ENCODE data around the gene MAP3K5. TPM values are rescaled to one million over a fixed set of nuclear protein-coding genes. Genes with fewer than 3 reads are reported as not detected.

MAP3K5 gene
- total and polyA plus RNA-seq, 2 donors (not counting 3 experiments of a cell fraction or from before 2014, with no cell fraction given), result 1.5 to 7.0 TPM

- Histone ChIP-seq H4K20me1 (replicated peaks; ENCODE audit: control insufficient read depth, extremely low read depth, insufficient read depth, low read length) (no peaks in the 10 kb centered on the region), H3K4me2 (ENCODE audit: insufficient read depth, low read length) (no peak overlapping the region), H3K9ac (replicated peaks; ENCODE audit: extremely low read depth, insufficient read depth, low read length) (no peak overlapping the region), H3K27ac (ENCODE audit: insufficient read depth, low read depth, low read length) (no peak overlapping the region), H3K27me3 (ENCODE audit: control insufficient read depth in 2 of 2, insufficient read depth in 2 of 2, low read length in 2 of 2) (no peaks in the 10 kb centered on the region), H3K4me1 (ENCODE audit: control insufficient read depth, extremely low read depth, insufficient read depth, low read length) (no peaks in the 10 kb centered on the region), H3K79me2 (ENCODE audit: control insufficient read depth, insufficient read depth, low read length) (no peaks in the 10 kb centered on the region), H3K36me3 (ENCODE audit: control insufficient read depth in 2 of 2, extremely low read depth in 1 of 2, insufficient read depth in 2 of 2, low read length in 2 of 2) (no peaks in the 10 kb centered on the region), H3K9me1 (replicated peaks; ENCODE audit: control insufficient read depth, extremely low read depth, insufficient read depth, low read length) (no peaks in the 10 kb centered on the region), H3K9me3 (replicated peaks; ENCODE audit: control insufficient read depth, insufficient read depth, low read length) (no peaks in the 10 kb centered on the region), H2AFZ (ENCODE audit: low read depth, low read length) (no peak overlapping the region), H3K4me3 (replicated peaks in 1 of 3; ENCODE audit: insufficient read depth in 1 of 3, low read depth in 1 of 3, low read length in 3 of 3) (no peak overlapping the region)
- dilution Hi-C loops (cut with MboI; ENCODE audit: extremely low pct_ligation_motif_present, low sequenced_read_pairs) (no loop called here), intact Hi-C loops (cut with micrococcal nuclease) (no loop called here)
- TF ChIP-seq POLR2AphosphoS5 (IDR thresholded peaks at IDR 0.05; ENCODE audit: insufficient read depth, low read depth, low read length) (no peak), MAX (IDR thresholded peaks at IDR 0.05; ENCODE audit: insufficient read depth, insufficient read length) (no peak), JUN (IDR thresholded peaks at IDR 0.05; ENCODE audit: borderline replicate concordance, insufficient read depth, insufficient read length, low read depth) (no peak), GATA2 (IDR thresholded peaks at IDR 0.05; ENCODE audit: insufficient read depth, insufficient read length, low read depth, low read length) (no peak), POLR2A (IDR thresholded peaks at IDR 0.05; ENCODE audit: low read depth, low read length) (no peak), FOS (IDR thresholded peaks at IDR 0.05; ENCODE audit: borderline replicate concordance, insufficient read depth, low read length) (no peak), EZH2 (IDR thresholded peaks at IDR 0.05; ENCODE audit: borderline replicate concordance, low read depth, low read length, severe bottlenecking) (no peak), MYC (IDR thresholded peaks at IDR 0.05; ENCODE audit: low read depth, low read length) (no peak)
- POLR2A ChIA-PET, result no interaction called here
- no peak for FAIRE-seq
- CTCF ChIA-PET, result interaction anchor here (1.1 kb wide), 2 partner anchors 10 to 84 kb away, joined by 3 read pairs; no protein-coding TSS in a partner anchor
- no TSS peak for BruUV-seq (replicated peaks)
- DNase-seq (ENCODE audit: low read depth, low spot score), result no peak
Measured at GRCh38 chr6:136728033-136728939, 64.0 kb downstream of the MAP3K5 start.

Data from endothelial cell of umbilical vein (primary cell).